Fibroblast of peridontal ligament (primary cell): ENCODE results near the gene DMRT2.

Experiments used
- DNase-seq: peaks from one replicate; pipeline ENCODE4 v3.0.0-alpha.2; 2010; ENCODE audit errors: extremely low read depth

DMRT2 gene

GRCh38 chr9:1050125-1050895 is at the start of gene DMRT2:
Gene DMRT2 (plus strand): TSS chr9:1050357. CDS start chr9:1051614, 1,257 bp downstream.
- DNase-seq, result no peak

GRCh38 chr9:1001838-1002237 is 48.3 kb upstream of the DMRT2 start:
- DNase-seq, result no peak

- no peak for DNase-seq
Observed at GRCh38 chr9:1002678-1003077, 47.5 kb upstream of the DMRT2 start.

DNA sequence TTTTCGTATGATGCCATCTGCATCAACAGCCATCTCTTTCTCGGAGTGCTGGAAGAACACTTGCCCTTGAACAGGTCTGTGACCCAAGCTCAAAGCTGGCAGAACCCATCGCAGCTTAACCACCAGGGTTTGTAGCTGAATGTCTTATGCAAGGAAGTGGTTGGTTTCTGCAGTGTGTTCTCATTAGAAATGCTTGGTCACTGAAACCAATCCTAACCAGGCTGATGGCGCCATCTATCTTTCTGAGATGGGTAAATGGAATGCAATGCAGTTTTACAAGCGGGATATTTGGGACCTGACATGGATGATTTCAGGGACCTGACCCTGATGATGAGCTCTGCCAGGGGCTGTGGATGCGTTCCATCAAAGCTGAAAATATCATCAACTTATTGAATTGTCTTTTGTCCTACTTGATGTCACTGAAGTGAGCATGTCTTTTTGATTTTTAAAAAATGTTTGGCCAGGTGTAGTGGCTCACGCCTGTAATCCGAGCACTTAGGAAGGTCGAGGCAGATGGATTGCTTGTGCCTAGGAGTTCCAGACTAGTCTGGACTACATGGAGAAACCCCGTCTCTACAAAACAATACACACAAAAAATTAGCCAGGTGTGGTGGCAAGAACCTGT is 45.0 kb upstream of the DMRT2 start:
- DNase-seq, result peak; percentile 25

DNA sequence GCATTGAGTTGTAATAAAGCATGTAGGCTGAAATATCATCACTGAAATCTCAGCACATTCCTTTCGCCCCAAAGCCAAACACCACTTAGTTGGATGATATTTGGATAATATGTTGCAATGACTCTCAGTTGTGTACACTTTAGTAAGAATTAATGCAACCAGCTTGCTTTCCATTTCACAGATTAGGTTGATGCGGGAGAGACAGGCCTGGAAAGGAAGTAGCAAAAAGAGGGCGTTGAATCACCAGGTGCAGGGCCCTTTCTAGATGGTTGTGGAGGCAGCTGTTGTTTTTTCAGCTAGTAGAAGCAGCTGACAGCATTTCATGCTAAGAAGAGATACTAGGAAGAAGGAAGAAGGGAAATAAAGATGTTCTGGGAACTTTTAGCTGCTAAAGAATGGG is 42.8 kb upstream of the DMRT2 start:
- no peak for DNase-seq

DNA sequence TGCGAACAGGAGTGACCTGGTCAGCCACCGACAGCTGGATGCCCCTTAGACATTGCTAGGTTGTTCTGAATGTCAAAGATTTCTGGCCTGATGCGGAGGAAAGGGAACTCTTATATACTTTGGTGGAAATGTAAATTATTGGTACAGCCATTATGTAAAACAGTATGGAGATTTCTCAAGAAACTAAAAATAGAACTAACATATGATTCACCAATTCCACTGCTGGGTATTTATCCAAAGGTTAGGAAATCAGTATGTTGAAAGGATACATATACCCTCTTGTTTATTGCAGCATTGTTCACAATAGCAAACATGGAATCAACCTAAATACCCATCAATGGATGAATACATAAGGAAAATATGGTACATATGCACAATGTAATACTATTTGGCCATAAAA is 41.9 kb upstream of the DMRT2 start:
- DNase-seq, result peak; percentile 10

GRCh38 chr9:1009101-1009707 is 41.0 kb upstream of the DMRT2 start:
- DNase-seq, result peak; percentile 63

- DNase-seq, result no peak
Observed at GRCh38 chr9:1013021-1013420, 37.1 kb upstream of the DMRT2 start.

- DNase-seq, result no peak
Observed at GRCh38 chr9:1014225-1014624, 35.9 kb upstream of the DMRT2 start.

GRCh38 chr9:1014640-1015039 is 35.5 kb upstream of the DMRT2 start:
- DNase-seq, result no peak

- no peak for DNase-seq
Observed at GRCh38 chr9:1018121-1018520, 32.0 kb upstream of the DMRT2 start.

- no peak for DNase-seq
Observed at GRCh38 chr9:1024112-1024511, 26.0 kb upstream of the DMRT2 start.

- no peak for DNase-seq
Observed at GRCh38 chr9:1025131-1025530, 25.0 kb upstream of the DMRT2 start.

GRCh38 chr9:1026219-1026618 is 23.9 kb upstream of the DMRT2 start:
- no peak for DNase-seq

DNA sequence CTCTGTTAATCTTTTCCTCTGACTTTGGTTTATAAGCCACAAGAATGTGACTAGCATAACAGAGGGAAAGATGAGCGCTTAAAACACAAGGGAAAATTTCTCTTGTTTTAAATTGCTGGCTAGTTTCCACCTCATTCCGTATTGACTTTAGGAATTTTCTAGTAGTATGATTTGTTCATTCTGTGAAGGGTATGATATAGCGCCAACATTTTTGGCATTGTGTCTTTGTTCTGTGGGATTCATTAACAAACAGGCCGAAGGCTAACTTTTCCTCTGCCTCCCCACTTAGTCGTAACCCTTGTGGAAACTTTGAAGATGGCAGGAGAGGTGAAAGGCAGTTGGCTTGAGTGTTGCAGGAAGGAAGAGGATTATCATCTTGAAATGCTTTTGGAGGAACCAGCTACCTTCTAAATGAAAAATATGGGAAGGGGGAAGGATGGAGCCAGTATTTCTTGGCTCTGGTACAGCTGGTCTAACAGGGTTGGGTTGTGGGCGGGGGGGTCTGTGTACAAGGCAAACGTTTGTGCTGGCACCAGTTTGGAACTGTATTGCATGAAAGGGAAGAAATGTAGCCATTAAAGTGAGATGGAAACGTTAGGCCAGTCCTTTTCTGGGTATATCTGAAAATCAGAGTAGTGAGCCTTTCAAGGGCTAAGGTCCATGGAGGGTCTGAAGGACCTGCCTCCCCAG is 21.5 kb upstream of the DMRT2 start:
- no peak for DNase-seq

GRCh38 chr9:1031951-1032601 is 18.1 kb upstream of the DMRT2 start:
- no peak for DNase-seq

DNA sequence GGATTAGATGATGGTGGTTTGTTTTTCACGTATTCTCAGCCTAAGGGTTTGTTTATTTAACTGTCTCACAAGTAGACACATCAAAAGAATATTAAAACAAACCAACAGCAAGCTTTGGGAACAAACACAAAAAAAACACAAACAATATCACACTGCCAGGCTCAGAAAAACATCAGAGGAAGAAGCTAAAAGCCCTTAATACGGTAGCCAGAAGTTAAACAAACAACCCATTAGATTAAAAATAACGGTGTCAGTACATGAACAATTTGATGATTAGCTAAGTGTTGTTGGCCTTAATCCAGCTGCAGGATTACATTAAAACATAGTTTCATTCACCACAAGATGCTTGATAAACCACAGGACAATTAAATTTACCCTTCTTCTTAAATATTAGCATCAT is 15.9 kb upstream of the DMRT2 start:
- no peak for DNase-seq

DNA sequence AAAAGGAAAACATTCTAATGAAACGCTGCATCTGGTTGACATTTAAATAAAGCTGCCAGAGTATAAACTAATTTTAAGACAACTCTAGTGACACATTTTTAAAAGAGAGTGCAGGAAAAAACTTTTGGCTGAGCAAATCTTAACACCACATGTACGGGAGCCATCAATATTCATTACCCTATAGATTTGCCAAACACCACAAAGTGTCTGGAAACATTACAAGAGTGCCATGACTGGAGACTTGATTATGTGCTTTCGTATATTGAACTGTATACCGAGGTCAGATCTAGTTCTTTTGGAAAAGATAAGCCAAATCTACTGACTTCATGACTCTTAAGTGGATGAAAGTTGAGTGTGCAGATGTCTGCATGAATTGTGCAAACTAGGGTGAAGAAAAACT is 10.6 kb upstream of the DMRT2 start:
- no peak for DNase-seq

GRCh38 chr9:1042466-1042865 is 7.7 kb upstream of the DMRT2 start:
- DNase-seq, result no peak

- DNase-seq, result no peak
Observed at GRCh38 chr9:1044643-1045042, 5.5 kb upstream of the DMRT2 start.

- no peak for DNase-seq
Observed at GRCh38 chr9:1046639-1047572, 3.3 kb upstream of the DMRT2 start.
